NCI-H748 (cell line): ENCODE measurements around the gene PTPRG.

Experiments used
- DNase-seq: peaks from one replicate; lab custom pipeline; 2025; ENCODE audit not compliant: unreplicated experiment; lab: John Stamatoyannopoulos, UW

Gene PTPRG

DNA sequence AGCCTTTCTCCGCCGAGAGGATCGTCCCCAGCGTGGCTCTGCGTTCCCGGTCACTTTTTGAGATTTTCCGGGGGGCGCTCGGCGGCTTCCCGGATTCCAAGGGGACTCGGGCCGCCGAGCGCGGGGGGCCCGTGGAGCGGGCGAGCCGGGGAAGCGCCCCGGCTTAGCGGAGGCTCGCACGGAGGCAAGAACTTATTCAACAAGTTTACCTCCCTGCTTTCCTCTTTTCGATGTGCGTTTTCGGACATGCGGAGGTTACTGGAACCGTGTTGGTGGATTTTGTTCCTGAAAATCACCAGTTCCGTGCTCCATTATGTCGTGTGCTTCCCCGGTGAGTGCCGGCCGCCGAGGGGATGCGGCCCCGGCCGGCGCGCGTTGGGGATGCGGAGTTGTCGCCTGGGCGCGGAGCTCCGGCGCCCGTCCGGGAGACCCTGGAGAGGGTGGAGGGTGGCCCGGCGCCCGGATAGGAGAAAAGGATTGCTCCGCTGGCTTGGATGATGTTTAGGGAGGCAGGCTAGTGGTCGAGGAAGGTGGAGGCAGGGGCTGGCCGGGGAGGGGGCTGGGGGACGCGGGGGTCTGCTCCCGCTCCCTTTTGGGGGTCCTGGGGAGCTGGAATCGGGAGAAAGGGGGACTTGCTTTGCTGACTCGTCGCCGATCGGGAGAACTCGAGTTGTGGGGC, 810 bp downstream of the PTPRG start:
- peak; percentile 55 for DNase-seq

DNA sequence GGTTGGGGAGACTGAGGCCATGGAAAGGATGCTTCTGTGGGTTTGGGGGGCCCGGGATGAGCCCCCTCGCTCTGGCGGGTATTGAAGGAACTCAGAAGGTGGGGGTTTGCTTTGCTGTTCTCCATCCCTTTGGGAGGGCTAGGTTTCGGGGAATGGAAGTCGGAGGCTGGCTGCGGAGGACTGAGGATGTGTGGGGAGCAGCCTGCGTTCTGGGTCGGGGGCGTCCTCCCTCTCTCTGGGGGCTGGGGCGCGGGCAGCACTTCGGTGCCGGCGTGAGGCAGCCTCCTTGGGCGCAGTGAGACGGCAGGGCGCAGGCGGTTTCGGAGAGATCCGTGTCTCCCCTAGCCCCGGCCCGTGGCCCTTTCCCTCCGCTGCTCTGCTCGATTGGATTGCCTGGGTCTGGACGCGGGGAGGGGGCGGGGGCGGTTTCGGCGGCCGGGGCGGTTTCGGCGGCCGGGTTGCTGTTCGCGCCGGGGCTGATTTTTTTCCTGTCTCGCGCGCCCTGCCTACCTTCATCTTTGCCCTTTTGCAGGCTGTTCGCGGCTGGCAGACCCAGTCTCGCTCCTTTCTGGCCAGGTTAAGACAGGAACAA, 1.4 kb downstream of the PTPRG start:
- DNase-seq = peak; percentile 48

DNA sequence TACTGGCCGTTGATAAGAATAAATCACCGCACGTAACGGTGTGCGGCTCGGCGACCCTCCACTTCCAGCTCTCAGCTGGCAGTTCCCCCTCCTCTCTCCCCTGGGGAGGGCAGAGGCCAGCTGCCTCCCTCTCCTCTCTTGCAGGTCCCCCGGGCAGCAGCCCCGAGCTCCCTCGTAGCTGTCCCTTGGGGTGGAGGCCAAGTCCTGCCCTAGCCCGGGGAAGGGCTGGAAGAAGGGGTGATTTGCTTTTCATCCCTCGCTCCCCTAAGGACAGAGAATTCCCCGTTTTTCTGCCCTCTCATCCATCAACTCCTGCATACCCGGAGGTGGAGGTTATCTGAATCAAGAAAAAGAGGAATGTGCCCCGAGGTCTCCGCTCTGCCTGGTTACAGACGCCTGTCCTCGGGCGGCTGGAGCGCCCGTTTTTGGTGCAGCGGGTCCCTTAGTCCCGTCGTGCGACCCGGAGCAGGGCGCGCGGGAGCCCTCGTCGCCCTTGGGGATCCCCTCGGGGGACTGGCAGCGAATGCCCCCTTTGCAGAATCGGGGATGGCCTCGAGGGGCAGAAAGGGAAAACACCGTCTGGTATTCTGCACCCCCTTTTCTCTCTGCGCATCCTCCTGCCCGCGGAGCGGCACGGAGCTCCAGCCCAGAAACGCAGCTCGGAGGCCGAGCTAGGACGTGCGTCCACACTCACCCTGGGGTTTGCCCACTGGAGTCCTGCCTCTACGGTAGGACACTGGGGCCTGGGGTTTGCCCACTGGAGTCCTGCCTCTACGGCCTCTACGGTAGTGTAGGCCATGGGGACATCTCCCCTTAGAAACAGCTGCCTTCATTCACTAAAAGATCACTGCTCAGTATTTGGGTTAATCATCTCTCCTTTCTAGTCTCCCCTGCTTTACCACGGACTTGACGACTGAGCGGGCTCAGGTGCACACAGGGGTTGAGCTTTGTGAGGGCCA, 2.2 kb downstream of the PTPRG start:
- no peak for DNase-seq

DNA sequence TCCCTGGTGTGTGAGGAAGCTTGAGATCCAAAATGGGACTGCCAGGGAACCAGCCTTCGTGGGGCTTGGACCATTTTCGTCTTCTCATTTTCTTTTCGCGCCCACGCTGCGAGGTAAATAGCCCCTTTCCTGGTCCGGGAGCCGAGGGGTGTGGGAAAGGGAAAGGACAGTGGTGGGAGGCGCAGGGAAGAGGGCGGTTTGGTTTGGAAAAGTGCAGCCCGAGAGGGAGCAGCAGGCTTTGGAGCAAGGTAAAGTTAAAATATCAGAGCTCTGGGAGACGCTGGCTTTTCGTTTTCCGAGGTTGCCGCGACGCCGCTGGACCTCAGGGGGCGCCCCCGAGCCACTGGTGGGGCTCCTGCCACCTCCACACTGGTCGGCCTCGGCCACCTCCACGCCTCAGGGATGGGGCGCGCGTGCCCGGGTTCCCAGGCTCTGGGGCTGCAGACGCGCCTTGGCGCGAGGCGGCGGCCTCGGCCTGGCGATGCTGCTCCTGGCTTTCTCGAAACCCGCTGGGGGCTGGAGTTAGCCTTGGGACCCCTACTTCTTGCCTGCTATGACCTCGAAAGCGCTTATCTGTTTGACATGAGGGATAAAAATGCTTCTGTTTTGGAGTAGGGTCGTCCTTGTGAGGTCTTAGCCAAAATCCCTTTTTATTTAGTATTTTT, 3.2 kb downstream of the PTPRG start:
- DNase-seq = no peak

DNA sequence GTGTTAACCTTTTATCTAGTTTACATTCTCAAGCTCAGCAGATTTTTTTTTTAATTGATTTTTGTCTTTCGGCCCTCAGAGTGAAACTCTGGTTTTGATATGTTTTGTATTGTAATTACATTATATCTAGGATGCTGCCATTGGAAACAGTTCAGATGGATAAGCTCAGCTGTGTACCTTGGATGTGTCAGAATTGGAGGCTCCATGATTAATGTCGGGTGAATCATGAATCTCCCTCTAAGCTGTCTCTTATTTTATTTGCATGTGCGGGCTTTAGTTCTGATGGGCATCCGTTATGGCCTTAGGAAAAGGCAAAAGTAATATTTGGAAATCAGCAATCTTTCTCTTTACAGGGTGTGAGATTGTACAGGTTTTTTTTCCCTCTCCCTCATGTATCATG, 4.2 kb downstream of the PTPRG start:
- no peak for DNase-seq

DNA sequence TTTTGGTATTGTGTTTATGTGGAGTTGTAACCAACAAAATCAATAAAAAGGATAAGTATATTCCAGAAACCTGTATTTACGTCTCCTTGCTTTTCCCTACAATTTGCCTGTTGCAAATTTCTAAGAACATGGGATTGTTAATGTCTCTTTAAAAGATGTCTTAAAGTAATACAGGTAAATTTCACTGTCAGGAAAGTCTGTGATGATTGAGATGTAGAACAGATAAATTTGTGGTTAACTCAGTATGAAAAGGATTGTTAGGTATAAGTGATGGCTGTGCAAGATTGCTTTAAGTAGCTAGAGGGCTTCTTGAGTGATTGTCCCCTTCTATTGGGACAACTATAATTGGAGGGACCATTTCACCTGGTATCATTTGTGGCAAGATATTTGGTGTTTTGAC, 6.8 kb downstream of the PTPRG start:
- no peak for DNase-seq

DNA sequence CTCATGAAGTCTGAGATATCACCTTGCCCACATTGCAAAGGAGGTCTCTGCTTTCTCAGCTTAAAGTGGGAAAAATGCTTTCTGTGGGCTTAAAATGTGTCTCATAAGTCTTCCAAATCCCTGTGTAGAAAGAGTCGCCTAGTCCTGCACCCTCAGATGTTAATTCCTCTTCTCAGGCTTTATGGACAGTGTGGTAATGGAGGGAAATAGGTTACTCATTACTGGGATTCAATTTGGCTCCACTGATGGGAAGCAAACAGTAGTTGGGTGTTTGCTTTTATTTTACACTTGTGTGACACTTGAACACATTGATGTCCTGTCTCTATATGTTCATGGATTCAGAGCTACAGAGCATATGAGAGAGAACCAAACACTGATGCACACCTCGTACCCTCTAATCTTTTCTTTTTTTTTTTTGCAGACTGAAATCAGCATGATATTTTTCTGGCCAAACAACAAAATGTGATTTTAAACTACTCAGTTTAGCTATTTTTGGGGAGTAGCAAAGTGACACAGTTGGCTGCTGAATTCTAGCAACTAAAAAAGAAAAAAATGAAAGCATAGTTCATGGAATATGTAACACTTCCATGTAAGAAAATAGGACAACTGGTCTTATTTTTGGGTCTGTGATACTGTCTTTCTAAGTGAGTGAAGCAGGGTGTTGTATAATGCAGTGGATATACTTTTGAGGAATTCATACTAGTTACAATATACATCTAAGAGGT, 8.6 kb downstream of the PTPRG start:
- DNase-seq = no peak

DNA sequence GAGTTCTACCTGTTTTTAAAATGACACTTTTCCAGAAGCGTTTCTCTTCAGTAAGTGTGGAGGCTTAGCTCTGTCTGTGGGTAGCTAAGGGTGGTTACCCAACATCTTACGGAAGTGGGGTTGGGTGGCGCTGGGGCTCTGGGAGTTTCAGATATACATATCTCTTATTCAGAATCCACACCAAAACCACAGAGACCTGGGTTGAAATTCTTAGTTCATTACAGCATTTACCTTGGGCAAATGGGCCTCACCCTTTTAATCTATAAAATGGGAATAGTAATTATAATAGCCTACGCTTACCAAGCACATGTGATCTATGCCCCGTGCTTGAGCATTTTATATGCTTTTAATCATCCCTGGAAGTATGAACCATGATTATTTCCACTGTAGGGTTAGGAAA, 9.4 kb downstream of the PTPRG start:
- DNase-seq = no peak

DNA sequence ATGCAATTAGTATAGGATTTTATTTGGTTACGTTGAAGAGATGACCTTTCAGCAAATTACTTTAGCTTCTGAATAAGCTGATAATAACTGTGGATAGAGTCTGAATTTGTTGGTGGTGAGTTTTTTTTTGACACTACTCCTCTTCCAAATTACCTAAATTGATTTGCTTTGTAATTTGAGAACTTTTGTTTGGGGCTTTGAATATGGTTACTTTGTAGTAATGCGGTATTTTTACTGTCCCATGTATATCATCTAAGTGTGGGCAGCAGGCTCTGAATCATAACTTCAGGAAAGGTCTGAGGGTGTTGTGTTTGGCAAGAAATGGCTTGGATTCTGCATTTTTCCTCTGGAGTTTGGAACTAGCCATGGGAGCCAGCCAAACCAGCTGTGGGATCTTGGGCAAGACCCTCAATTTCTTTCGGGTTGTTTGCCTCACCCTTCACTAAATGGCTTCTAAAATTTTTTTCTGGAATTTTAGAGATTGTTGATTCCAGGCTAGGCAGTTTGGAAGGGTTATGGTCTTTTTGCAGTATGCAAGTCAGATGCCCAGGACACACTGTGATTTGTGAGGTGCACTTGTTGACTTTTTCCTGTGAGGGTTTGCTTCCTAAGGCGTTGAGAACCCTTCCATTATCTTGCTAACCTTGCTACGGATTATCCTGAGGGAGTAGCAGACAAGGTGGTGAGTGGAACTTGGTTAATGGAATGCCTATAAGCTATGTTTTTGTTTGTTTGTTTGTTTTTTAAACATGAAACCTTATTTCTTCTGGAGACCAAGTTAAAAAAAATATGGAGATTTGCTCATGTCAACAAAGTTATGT, 10.4 kb downstream of the PTPRG start:
- DNase-seq = peak; percentile 57

DNA sequence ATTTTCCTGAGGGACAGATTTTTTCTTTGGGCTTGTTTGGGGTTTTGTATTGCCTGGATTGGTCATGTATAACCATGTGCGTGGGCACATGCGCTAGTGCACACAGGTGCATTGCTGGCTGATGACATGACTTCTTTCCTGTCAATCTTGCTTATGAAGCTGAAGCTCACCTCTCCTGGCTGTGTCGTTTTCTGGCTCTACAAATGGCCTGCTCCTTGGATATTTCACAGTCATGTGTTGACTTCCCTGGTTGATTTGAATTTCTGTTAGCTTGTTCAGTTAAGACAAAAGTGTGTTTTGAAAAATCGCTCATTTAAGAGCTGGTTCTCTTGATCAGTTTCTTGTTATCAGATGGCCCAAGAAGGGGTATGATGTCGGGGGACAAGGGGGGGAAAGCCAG, 11.5 kb downstream of the PTPRG start:
- DNase-seq = no peak

DNA sequence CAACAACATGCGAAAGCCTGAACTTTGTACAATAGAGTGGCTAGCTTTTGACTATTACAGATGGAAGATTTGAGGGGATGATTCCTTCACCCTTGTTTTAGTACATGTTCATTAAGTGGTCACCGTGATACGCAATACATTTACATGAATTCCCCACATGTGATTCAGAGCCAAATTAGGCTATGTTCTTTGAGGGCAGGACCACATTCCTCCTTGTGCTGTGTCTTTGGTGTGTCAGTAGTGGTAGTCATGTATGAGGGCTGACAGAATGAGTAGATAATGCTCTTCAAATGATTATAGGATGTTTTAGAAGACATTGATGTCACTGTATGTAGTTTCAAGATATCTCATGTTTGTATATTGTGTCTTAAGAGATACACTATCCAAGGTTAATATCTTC, 12.1 kb downstream of the PTPRG start:
- DNase-seq = no peak

DNA sequence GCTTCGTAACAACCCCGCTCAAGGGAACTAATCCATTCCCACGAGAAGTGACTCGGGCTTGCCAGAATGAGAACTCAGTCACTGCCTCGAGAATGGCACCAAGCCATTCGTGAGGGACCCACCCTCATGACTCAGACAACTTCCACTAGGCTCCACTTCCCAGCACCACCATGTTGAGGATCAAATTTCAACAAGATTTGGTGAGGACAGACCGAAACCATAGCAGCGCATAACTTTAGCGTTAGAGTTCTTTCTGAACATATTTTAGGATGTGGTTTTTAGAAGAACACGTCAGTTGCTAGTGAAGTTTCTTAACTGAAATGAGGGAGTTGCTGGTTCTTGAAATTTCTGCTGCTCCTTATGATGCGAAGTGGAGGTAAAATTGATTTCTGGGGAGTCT, 13.5 kb downstream of the PTPRG start:
- DNase-seq = no peak

DNA sequence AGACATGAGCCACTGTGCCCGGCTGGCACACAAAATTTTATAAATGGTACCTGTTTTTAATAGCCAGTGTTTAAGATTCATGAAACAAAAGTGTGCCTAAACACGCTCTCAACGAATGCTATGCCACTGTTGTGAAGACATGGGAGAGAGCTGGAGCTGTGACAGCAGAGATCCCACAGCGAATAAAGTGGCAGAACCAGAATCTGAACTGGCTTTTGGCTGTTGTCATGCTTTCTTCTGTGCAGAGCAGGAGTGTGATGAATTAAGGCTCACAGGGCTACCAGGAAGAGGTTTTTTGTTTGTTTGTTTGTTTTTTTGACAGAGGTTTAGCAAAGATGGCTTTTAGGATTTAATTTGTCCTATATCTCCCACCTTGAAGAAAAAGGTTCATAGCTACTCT, 14.5 kb downstream of the PTPRG start:
- DNase-seq = no peak

DNA sequence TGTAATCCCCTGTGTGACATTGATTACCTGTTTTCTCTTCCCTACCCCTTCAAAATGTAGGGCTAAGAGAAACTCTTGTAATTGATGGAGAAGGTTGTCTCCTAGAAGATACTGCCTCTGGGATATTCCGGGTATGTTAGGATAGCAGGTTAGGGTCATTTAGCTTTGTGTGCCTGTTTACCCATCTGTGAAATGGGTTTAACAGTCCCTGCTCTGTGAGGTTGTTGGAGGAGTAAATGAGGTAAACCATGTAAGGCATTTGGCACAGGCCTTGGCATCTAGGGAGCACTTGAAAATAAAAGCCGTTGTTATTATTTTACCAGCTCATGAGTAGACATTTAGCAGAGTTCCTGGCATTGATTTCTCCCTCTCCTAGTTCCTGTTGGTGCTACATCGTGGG, 16.4 kb downstream of the PTPRG start:
- no peak for DNase-seq

DNA sequence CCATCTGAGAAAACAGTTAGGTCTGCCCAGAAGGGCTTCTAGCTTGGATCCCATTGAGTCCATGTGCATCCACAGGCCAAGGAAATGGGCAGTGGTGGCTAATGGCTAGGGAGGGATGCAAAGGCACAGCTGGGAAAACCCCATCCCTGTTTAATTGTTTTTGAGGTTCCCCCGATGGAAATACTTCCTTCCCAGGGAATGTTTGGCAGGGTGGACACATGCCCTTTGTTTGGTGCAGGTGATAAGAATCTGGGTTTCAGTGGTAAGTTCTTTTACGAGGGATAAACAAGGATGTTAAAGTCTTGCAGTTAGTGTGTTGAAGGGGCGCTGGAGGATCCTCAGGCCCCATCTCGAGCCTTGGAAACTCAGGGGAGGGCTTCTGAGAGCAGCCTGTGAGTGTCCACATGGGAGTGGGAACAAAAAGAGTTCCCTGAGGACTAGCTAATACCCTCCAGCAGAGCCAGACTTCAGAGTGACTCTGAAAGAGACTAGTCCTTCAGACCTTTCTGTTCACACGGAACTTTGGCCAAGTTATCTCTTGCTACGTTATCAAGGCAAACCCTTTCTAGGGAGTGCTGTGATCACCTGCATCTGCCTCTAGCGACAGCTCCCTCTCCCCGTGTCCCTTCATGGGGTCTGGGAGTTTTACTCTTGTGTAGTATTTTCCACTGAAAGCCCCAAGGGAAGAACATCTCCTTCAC, 17.4 kb downstream of the PTPRG start:
- no peak for DNase-seq

DNA sequence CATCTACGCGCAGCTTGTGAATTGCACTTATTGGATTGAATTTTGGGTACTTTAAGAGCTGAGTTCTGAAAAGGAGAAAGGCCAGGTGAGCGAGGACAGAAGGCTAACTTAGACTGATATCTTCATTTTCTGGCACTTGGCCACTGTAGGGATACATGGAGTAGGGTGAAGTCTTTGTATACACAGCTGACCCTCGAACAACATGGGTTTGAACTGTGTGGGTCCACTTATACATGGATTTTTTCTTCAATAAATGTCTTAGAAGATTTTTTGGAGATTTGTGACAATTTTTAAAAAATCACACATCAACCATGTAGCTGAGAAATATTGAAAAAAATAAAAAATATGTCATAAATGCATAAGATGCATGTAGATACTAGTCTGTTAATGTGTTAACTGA, 18.3 kb downstream of the PTPRG start:
- DNase-seq = no peak

DNA sequence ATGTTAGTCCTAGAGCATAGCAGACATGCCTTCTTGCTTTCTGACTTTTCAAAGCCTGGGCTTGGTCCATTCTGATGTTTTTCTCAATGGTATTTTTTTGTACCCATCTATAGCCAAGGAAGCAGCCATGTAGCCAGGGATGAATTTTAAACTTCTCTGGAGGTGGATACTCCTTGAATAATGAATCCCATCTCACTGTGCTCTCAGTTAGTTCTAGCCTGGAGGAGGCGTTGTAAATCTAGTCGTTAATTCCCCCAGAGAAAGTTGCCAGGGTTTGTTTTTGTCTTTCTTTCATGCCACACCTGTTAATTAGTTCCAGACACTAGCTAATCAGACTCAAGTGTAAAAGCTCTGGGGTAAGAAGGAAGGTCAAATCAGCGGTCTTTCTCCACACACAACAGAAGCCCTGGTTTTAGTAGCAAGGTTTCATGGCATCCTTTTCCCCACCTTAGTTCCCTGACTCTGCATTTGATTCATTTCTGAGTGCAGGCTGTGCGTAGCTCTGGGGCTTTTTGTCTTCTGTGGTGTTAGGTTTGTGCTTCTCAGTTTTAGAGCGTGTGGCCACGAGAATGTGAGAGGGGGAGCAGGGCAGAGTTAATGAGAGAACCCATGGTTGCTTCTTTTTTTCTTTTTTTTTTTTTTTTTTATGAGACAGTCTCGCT, 19.7 kb downstream of the PTPRG start:
- no peak for DNase-seq

DNA sequence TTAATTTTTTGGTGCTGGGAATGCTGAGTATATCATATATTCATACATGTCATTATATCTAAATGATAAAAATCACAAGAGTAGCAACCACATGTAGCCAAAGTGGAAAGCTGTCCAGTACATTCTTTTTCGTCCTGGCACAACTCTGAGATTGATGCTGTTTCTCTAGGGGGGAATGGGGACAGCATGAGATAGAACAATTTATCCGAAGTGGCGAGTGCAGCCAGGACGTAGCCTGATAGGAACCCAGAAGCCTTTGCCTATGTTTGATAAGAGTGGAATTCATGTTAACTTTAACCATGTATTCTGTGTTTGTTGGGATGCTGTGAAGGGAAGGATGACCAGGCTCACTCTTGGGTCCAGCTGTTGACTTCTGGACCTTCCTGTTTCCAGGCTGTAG, 20.9 kb downstream of the PTPRG start:
- DNase-seq = no peak

DNA sequence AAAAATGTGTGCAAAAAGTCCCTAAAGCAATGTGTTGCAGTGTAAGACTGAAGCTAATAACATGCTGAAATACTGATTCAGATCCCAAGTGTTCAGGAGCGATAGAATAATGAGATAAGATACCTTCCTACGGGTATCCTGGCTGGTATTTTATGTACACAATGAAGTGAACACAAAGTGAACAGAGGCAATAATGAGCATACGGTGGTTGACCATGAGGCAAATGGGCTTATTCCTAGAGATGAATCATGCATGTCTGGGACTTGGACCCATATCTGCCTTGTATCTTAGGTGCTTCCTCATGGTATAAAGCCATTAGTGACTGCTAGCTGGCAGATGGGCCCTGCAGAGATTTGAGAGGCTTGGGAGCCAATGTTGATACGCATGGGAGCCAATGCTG, 21.5 kb downstream of the PTPRG start:
- DNase-seq = no peak
